SU-DHL-6 (cell line): ENCODE data around the gene IDH3B.

Experiments used
- EZH2phosphoT487 ChIP-seq: fragments of 200-600 bp; sonication (generic), shearing (Covaris generic); conservative IDR thresholded peaks from 2 replicates; pipeline ENCODE4 v1.6.1; 2018; ENCODE audit warnings: mild to moderate bottlenecking, antibody characterized with exemption, low read length, moderate library complexity, mixed read lengths
- TF ChIP-seq, protein P1 (sequence below): fragments of 200-600 bp; sonication (generic); IDR thresholded peaks from one replicate; pipeline ENCODE4 v1.5.1; 2017; ENCODE audit warnings: antibody characterized with exemption, mild to moderate bottlenecking, low read length, moderate library complexity; ENCODE audit not compliant: insufficient read depth, poor library complexity, severe bottlenecking

DNA sequence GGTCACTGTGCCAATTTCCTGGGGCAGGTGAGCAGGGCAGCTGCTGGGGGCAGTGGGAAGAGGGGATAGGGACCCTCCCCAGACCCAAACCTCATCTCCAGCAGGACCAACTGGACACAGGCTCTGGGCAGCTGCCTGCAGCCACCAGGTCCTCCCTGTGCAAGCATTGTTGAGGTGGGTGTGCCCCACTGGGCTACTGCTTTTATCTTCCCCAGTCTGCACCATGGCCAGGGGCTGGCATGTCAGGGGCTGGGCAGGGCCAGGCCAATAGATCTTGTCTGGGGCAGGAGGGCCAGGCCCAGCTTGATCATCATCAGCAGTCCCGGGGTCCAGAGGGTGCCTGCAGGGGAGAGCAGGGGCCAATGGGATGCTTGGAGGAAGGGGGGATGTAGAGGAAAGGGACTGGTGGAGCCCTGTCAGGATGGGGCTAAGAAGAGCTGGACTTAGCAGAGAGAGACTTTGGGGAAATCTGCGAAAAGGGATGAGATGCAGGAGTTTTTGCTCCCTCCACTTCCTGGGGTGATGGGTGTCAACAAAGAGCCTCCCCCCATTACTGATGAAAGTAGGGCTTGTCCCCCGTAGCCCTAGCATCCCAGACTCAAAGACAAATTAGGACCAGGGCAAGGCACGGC, 34.3 kb upstream of the IDH3B start:
- TF ChIP-seq, protein P1, sequence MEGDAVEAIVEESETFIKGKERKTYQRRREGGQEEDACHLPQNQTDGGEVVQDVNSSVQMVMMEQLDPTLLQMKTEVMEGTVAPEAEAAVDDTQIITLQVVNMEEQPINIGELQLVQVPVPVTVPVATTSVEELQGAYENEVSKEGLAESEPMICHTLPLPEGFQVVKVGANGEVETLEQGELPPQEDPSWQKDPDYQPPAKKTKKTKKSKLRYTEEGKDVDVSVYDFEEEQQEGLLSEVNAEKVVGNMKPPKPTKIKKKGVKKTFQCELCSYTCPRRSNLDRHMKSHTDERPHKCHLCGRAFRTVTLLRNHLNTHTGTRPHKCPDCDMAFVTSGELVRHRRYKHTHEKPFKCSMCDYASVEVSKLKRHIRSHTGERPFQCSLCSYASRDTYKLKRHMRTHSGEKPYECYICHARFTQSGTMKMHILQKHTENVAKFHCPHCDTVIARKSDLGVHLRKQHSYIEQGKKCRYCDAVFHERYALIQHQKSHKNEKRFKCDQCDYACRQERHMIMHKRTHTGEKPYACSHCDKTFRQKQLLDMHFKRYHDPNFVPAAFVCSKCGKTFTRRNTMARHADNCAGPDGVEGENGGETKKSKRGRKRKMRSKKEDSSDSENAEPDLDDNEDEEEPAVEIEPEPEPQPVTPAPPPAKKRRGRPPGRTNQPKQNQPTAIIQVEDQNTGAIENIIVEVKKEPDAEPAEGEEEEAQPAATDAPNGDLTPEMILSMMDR: no peak
- no peak for TF ChIP-seq EZH2phosphoT487
